ENCODE results near the gene ROPN1B.
"Not testable (repeated sequence)": the region's sequence is repeated elsewhere in the genome, so short reads cannot be mapped to it uniquely, and the experiment has no call there.

The ROPN1B gene

GRCh38 chr3:125958511-125959316, 10.3 kb upstream of the ROPN1B start:
- DNase-seq = no peak

- DNase-seq = no peak
Measured at GRCh38 chr3:125959317-125960065, 9.5 kb upstream of the ROPN1B start.

GRCh38 chr3:125960066-125960424, 8.9 kb upstream of the ROPN1B start:
- DNase-seq = no peak

DNA sequence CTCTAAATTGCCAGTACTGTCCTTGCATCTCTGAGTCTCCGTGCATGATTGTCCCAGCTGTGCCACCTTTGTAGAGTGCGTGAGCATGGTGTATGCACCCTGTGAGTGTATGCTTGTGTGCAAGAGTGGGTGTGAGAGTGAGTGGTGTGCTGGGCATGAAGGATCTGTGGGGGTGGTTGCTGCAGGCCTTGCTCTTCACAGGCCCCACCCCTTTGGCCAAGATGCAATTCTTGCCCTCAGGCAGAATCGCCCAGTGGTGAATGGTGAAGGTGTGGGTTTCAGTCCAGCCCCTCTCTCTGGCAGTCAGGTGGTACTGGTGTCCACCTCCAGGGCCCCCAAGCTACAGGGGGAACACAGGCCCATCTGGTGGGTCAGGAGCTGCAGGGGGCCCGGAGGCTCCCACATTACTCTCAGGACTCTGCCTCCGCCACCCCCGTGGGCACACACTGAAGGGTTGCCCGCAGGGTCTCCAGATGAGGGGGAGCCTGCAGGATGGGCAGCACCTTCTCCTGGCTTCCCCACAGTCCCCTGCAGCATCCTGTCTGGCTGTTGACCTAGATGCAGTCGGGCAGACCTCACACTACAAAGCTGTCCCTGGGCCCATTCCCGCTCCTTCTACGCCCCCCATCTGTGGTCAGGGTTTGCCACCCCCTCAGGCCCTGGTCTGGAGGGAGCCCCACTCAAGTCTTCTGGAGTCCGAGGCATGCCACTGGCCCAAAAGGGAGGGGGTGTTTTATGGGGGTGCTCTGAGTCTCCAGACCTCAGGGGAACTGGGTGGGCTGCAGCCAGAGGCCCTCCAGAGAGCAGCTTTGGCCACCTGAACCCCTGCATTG, 8.3 kb upstream of the ROPN1B start:
- no peak for DNase-seq

DNA sequence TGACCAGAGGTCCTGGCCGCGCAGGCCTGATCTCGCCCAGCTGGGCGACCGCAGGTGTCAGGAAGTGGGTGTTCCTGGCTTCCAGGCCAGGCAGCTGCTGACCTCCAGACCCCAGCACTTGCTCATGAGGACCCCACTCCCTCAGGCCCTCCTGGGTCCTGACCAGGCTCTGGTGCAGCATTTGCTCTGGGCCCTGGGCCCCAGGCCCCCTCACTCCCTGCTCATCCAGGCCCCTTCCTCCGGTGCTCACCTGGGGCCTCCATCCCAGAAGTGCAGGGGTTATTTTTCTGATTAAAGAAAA, 7.7 kb upstream of the ROPN1B start:
- peak; percentile 4 for DNase-seq

DNA sequence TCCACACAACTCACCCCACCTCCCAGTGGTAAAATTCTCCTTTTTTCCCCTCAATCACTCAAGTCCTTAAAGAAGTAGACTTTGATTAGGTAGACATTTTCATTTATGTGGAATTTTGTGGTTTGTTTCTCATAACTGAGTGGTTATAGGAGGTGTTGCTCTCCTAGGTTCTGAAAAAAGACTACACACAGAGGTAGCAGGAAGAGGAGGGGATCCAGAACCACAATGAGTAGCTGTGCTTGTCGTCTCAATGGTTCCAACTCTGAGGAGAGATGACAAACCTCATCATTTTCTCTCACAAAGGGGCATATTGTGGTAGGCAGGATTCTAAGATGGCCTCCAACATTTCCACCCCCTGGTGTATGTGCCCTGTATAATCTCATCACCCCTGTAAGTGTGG, 5.1 kb upstream of the ROPN1B start:
- not testable (repeated sequence) for DNase-seq

- DNase-seq = no peak
Measured at GRCh38 chr3:125965505-125965904, 3.5 kb upstream of the ROPN1B start.

DNA sequence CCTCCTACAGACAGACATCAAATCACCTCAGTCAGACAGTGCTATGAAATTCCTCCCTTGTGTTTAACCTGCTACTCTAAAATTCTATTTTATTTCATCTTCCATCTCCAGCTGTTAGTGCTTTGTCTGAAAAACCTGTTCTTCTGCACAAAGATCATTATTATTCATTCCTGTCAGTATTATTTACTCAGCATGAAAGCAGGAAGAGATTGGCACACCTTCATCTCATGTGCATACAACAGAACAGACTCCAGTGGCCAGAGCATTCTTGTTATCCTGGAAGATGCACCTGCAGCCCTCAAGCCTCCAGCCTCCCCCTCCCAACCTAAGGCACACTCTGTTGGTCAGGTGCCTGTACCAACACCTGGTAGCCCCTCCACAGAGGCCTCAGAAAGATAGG, 1.8 kb upstream of the ROPN1B start:
- DNase-seq = peak; percentile 95

DNA sequence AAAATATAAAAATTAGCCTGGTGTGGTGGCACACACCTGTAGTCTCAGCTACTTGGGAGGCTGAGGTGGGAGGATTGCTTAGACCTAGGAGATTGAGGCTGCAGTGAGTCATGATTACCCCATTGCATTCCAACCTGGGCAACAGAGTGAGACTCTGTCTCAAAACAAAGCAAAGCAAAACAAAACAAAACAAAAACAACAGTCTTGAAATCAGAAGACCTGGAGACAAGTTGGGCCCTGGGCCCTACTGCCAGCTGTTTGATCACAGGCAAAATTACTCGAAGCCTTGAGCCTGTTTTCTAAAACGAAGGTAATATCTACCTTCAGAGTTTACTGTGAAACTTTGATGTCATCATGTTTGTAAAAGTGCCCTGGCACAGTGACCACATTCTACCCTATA, 857 bp upstream of the ROPN1B start:
- not testable (repeated sequence) for DNase-seq

DNA sequence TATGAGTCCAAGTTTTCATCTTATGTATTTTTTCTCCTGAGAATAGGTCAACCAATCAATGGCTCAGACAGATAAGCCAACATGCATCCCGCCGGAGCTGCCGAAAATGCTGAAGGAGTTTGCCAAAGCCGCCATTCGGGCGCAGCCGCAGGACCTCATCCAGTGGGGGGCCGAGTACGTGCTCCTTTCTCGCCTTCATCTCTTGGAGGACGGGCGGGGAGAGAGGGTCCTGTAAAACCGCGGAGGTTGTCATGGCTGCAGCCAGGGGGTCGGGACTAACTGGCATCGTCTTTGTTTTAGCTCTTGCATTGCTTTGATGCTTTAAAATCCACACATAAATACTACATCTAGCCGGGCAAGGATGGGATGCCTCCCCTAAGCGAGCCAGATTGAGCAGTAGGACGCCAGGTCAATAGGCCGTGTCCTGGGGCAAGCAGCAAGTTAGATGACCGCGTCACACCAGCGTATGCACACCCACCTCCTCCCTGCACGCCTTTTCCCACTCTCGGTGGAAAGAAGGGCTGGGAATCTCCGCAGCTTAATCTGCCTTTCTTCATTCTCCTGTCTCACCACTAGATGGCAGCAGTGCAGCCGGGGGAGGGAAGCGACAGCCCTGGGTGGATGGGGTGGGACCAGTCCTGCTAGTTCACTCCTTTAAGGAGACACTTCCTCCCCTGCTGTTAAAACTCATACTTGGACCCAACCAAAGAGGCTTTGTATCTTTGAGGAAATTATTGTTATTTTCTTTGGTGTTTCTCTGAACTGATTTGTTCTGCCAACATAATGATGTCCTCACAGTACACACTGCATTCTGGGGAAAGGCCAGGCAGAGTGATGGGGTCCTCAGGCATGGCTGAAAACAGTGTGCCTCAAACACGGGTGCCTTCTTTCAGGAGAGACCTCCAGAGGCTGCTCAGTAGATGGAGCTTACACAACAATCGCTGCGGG, 3.3 kb downstream of the ROPN1B start:
- peak; percentile 64 for DNase-seq

GRCh38 chr3:125975245-125976002, 6.4 kb downstream of the ROPN1B start:
- not testable (repeated sequence) for DNase-seq

DNA sequence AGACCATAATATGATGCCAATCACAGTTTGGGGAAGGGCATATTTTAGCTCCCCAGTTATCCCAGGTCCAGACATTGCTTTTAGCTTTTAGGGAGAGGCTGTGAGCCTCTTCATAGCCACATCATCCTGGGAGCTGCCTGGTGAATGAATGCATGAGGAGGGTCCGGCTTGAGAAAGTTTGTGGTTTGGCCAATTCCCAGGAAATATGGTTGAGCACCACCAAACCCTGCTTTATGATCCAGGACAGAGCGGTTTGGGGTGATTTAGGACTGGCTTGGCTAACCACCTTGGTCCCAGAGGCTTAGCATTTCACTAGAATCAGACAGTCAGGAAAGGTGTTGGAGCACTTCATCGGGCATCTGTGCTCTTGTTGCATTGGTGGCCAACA, 7.0 kb downstream of the ROPN1B start:
- DNase-seq = not testable (repeated sequence)

GRCh38 chr3:125977104-125977503, 8.1 kb downstream of the ROPN1B start:
- DNase-seq = not testable (repeated sequence)

DNA sequence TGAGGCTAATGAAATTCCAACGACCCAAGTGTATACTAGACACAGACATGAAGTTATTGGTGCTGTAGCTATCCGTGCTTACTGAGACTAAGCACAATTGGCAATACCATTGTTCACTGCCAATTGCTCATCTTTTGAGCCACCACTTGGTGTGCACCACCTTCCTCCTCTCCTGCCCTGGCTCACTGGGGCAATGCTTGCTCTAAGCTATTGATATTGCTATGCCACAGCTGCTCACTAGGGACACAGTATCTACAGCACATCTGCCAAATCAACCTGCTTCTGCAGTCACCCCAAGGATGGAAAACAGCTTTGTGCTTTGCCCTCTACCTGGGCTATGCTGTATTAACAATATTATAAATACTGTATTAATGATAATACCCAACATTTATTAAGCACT, 16.0 kb downstream of the ROPN1B start:
- not testable (repeated sequence) for DNase-seq

- DNase-seq = peak; percentile 88
Measured at GRCh38 chr3:125990253-125990970, 21.4 kb downstream of the ROPN1B start.

DNA sequence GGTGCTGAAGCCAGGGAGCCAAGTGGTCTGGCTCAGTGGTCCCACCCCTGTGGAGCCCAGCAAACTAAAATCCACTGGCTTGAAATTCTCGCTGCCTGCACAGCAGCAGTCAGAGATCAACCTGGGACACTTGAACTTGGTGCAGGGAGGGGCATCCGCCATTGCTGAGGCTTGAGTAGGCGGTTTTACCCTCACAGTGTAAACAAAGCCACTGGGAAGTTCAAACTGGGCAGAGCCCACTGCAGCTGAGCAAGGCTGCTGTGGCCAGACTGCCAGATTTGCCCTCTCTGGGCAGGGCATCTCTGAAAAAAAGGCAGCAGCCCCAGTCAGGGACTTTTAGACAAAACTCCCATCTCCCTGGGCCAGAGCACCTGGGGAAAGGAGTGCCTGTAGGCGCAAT, 27.8 kb downstream of the ROPN1B start:
- DNase-seq = not testable (repeated sequence)

GRCh38 chr3:126002189-126002588, 33.2 kb downstream of the ROPN1B start:
- DNase-seq = no peak

DNA sequence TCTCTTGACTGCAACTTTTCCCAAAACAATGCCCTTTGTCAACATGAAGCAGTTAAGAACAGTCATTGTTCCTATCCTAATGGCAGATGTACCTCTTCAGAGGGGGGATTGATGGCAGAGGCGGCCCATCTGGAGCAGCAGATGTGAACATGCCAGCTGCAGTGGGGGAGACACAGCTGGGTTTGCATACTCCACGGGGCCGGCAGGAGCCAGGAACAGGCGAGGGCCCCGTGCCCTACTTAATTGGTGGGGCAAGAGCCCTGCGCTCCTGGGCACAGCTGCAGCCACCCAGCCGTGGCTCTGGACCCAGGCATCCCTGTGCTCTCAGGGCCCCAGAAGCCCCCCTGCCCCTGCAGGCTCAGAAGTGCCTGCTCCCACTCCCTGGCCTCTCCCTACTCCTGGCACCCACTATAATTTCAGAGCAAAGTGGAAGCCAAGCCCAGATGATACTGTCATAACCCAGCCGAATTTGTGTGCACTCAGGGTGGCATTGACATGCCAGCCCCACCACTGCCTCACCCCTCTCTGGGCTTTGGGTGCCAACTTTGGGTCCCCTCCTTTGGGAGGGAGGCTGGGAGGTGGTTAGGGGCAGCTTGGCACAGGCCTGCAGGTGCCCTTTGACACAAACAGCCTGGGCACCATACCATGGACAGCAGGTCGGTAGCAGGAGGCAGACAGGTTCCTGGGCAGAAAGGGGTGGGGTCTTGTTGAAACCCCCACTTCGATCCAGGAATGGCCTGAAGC, 34.6 kb downstream of the ROPN1B start:
- no peak for DNase-seq

DNA sequence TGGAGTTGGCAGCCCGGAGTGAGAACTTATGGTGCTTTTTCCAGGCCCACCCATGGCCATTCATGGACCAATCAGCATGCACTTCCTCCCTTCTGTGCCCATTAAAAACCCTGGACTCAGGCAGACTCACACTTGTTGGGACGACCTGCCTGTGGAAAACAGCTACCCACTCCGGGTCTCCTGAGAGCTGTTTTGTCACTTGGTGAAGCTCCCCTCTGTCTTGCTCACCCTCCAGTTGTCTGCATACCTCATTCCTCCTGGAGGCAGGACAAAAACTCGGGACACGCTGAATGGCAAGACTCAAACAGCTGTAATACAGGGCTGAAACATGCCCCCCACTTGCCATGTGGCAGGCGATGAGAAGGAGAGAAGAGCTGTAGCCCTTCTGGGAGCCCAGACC, 35.2 kb downstream of the ROPN1B start:
- no peak for DNase-seq

DNA sequence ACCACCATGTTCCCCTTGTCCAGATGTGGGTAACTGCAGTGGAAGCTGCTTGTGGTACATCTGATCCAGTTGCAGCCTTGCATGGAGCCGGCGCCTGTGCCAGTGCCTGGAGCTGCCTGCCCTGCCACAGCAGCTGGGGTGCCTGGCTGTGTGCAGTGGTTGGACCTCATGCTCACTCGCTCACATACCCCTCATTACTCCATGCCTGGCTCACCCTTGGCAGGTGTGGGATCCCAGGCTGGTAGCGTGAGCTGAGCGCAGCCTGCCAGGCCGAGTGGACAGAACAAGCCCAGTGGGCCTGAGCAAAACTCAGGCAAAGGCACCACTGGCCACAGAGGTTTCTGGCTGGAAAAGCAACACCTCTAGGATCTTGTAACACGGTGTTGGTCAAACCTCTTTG, 35.7 kb downstream of the ROPN1B start:
- DNase-seq = no peak
